GM20431 (cell line): ENCODE data around the gene ACSF3.

Experiments
- in situ Hi-C: fragments of 300-500 bp; cut with MseI, MboI; formaldehyde crosslinking; loops from one replicate; pipeline ENCODE4 v1.15.0; 2020; ENCODE audit warnings: low sequenced_read_pairs; ENCODE audit not compliant: unreplicated experiment

ACSF3 gene

DNA sequence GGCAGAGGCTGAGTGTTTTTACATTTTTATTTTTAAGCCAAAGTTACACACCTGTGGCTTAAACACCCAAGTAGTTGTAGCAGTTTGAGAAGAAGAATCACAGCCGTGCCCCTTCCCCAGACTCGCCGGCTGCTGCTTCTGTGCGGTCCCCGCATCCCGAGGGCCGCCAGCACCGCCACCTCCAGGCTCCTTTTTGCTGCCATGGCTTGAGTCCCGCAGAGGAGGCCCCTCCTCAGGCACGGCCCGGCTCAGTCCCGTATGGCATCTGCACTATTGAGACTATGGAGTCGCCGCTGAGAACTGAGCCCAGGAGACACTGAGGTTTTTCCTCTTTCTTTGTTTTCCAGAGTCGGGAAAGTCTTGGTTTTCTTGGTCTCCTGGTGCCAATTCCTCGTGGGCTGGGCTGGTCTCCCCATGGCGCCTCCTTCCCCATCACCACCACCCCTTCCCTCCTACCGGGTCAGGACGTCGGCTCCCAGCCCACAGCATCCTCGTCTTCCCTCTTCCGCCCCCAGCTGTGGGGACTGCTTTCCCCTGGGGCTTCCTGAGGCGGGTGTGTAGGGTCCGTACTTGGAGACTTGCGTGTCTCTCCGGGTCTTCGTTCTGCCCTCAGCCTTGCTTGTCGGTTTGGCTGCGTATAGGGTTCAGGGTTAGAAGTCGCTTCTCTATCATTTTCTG, 45.3 kb downstream of the ACSF3 start:
- in situ Hi-C loops: no loop called here

DNA sequence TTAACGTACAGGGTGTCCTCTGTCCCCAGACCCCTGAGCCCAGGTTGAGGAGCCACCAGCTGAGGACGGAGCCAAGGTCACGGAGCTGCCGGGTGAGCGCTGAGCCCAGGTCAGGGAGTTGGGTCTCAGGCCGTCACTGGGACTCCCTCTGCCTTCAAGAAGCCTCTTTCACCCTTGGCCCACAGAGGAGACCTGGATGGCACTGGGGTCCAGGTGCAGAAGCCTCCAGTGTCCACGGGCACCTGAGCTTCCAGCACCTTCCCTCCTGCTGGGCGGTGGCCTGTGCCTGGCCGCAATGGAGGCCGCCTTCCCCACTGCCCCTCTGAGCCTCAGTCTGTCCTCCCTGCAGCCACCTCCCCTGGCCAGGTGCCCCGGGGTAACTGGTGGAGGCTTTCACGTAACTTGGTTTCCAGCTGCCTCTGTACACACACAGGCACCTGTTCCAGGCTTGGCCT, 46.3 kb downstream of the ACSF3 start:
- in situ Hi-C loops: no loop called here

DNA sequence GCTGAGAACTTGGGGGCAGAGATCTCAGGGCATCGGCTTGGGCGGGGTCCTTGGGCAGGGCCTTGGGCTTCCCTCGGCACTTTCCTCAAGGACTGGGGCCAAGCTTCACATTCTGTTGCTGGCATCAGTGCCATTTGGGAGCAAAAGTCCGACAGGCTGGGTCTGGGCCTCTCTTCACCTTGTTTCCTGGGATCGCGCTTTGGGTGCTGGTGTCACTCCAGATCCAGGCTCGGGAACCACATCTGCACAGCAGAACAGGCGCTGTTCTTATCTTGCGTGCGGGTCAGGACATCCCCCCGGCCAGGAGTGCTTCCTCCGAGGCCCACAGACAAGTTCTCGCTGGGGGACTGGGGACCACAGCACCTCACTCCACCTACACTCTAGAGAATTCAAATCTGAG, 46.7 kb downstream of the ACSF3 start:
- in situ Hi-C loops: no loop called here

DNA sequence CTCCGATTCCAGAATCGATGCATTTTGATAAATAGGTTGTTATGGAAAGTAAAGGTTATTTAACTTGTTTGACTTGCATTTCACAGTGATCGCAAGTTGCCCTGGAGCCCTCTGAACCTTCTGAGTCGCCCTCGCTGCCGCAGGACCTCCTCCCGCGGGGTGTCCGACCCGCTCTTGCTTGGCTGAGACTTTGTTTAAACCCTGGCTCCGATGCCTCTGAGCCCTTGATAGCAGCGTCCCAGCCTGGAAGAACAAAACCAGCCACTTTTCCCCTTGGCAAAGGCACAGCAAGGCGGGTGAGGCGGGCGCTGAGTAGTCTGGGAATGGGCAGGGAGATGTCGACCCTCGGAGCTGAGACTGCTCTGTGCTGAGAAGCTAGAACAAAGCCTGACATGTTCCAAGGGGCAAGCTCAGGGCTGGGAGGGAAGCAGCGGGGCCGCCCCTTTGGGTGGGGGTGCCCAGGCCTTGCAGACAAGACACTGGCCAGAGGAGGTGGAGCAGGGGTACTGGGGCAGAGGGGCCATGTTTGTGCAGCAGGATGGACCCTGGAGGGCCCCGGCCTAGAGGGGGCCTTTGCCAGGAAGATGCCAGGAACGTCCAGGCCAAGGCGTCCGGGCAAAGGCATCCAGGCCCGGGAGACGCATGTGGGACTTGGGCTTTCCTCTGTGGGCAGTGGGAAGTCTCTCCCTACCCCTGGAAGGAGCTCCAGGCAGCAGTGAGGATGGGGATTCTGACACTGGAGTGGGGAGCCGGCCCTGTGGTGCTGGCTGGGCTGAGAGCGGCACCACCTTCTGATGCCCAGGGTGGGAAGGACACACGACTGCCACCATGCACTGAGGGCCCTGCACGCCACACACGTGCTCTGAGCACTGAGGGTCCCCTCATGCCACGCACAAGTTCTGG, 47.6 kb downstream of the ACSF3 start:
- in situ Hi-C loops: no loop called here

DNA sequence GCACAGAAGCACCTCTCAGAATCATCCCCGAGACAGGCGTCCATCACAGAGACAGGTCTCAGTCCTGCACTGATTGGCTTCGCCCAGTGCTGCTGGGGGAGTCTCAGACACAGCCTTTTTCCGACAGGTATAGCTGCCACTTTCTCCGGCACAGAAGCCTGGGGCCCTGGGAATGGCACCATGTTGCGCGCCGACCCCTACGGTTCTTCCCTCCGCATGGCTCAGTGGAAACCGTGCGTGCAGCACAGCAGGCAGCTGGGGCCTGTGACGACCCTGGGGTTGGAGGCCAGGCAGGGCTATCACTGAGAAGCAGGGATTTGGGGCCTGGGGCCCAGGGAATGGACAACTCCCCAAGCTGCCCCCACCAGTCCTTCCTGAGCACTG, 48.2 kb downstream of the ACSF3 start:
- in situ Hi-C loops: no loop called here

DNA sequence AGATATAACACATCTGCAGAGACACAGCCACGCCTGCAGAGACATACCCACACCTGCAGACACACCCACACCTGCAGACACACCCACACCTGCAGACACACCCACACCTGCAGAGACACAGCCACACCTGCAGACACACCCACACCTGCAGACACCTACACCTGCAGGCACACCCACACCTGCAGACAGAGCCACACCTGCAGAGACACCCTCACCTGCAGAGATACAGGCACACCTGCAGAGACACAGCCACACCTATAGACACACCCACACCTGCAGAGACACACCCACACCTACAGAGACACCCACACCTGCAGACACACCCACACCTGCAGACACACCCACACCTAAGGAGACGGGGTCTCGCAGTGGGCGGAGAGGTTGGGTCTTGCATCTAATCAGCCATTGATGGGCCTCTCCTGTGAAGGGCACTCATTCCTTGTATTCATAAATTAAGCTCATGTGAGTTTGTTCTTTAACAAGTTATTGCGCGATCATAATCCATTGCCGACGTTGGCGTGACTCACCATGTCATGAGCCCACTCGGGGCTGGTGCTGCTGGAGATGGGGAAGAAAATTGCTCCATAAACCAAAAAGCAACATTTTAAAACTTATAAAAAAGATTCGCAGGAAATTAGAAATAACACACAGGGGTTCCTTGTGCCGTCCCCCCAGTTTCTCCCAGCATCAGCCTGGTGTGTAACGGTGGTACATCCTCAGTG, 49.0 kb downstream of the ACSF3 start:
- in situ Hi-C loops: no loop called here

DNA sequence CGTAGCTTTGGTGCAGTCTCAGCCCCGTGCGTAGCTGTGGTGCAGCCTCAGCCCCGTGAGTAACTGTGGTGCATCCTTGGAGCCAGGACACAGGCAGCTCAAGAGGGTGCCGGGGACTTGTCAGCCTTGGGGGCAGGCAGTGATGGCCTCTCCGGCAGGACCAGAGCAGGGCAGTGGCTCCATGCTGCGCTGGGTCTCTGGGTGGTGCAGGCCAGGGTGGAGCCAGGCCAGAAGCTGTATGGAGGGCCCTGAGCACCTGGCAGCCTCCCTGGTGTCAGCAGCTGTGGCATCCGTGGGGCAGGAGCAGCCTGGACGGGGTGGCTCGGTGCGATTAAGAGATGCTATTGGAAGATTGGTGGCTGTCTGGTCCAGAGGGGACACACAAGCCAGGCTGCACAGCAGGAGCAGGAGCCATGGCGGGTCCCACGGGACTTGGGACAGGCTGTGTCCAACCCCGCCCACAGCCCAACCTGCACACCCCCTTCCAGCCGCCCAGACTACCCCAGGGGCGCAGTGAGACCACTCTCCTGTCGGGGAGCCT, 49.6 kb downstream of the ACSF3 start:
- in situ Hi-C loops: no loop called here

DNA sequence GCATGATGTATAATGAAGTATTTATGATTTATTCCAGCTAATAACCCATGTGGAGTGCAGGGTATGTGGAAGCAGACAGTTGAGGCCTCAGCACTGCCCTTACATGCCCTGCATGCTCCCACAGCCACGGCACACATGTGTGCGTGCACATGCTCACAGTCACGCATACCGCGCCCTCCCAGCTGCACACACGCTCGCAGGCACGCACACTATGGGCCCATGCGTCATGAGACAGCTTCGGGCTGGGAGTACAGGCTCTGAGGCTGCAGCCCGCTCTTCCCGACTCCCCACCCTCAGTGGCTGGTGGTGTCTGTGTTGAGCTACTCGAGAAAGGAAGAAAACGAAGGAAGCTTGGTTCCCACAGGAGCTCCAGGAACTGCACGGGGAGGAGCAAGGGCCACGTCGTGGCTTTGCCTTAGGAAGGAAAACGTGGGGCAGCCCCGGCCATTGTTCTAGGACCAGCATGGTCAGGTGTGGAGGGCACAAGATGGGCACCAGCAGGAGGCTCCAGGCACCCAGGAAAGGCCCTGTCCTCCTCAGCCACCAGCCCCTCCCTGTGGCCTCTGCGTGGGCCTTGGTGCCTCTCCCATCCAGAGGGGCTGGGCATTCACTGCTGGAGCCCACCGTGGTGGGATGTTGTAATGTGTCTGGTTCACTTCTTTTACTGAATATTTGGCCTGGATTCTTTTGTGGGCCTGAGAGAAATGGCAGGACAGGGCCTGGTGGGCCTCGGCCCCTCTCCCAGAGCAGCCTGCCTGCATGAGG, 50.4 kb downstream of the ACSF3 start:
- in situ Hi-C loops: no loop called here

DNA sequence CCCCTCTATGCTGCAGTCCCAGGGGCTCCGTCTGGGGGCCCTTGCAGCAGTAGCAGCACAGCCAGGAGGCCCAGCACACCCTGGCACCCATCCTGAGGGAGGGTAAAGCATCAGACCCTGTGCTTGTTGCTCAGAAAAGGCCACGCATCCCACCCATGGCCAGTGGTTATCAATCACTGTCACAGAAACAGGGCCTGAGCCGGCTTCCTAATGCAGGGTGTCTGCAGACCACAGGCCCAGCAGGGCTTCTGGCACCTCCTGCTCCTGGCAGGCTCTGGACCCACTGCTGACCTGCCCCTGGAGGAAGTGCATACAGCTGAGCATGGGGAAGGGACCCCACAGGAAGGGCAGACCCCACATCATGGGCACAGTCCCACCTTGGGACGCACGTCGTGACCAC, 51.0 kb downstream of the ACSF3 start:
- in situ Hi-C loops: no loop called here

DNA sequence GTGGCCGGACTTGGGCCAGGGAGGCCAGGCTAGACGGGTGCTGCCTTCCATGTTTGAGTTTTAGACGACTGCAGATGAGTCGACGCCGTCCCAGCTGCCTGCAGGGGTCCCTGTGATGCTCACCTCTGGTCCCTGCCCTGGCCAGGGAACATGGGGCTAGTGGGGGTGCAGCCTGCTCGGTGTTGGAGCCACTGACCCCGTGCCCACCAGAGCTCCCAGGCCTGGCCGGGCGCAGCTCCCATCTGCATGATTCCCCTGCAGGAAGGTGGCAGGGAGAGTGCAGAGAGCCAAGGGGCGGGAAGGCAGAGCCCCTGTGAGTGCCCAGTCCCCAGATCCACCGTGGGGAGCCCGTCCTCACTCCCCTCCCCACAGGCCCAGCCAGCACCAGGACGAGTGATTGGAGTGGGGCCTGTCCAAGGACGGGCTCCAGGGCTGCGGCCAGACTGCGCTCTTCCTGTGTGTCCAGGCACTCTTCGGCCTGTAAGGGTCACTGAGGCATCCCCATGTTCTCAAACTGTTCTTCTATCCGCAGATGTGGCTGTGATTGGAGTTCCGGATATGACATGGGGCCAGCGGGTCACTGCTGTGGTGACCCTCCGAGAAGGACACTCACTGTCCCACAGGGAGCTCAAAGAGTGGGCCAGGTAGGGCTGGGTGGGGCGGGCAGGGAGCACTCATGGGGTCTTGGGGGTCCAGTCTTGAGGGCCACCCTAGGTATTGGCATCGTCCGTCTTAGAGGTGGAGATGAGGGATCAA, 51.9 kb downstream of the ACSF3 start:
- in situ Hi-C loops: no loop called here

DNA sequence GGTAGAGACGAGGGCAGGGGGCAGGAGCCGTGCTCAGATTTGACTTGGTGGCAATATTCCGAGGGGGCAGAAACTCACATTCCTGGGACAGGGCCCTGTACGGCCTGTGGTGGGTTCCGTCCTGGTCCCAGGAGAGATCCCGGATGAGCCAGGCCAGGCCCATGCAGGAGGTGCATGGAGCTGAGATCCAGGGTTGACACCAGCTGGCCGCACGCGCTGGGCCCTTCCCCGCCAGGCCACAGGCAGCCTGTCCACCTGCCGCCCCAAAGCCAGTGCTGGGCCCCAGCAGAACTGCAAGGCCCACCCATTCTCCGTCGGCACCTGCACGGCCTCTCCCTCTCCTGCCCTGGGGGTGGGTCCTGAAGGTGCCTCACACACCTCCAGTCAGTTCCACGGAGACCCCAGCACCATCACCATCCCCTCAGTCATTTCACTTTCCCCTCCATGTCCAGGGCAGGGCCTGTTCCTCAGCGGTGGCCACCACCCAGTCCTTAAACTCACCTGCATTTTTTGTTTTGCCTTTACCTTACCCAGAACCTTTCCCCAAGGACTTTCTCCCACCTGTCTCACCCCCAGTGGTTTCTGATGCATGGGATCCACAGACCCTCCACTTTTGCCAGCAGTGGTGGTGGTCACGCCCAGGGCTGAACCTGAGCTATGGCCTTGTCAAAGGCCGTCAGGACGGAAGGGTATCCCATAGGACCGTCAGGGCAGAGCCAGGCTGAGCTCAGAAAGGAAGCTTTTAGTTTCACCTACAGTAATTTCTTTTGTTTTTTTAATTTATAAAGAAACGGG, 52.8 kb downstream of the ACSF3 start:
- in situ Hi-C loops: no loop called here

DNA sequence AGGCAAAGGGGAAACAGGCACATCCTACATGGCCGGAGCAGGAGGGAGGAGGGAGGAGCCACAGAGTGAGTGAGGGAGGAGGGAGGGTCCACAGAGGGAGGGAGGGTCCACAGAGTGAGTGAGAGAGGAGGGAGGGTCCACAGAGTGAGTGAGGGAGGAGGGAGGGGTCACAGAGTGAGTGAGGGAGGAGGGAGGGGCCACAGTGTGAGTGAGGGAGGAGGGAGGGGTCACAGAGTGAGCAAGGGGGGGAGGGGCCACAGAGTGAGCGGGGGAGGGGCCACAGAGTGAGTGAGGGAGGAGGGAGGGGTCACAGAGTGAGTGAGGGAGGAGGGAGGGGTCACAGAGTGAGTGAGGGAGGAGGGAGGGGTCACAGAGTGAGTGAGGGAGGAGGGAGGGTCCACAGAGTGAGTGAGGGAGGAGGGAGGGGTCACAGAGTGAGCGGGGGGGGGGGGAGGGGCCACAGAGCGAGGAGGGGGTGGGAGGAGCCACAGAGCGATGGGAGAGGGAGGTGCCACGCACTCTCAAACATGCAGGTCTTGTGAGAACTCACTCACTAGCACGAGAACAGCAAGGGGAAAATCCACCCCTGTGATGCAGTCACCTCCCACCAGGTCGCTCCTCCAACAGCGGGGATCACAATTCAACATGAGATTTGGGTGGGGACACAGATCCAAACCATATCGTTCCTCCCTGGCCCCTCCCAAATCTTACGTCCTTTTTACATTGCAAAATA, 53.6 kb downstream of the ACSF3 start:
- in situ Hi-C loops: no loop called here

DNA sequence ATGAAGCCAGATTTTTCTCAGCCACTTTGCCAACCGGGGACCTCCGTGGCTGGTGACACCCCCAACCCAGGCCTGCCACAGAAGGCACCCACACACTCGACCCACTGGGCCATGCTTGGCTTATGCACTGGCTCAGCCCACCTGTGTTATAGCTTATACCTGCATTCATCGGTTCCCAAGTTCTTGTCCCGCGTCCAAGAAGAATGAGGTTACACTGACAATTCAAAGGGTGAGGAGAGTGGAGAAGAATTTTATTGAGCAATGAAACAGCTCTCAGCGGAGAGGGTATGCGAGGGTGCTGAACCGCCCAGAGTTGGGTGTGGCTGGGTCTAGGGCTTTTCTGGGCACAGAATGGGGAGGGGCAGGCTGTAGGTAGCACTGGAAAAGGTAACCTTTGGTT, 55.7 kb downstream of the ACSF3 start:
- in situ Hi-C loops: no loop called here

DNA sequence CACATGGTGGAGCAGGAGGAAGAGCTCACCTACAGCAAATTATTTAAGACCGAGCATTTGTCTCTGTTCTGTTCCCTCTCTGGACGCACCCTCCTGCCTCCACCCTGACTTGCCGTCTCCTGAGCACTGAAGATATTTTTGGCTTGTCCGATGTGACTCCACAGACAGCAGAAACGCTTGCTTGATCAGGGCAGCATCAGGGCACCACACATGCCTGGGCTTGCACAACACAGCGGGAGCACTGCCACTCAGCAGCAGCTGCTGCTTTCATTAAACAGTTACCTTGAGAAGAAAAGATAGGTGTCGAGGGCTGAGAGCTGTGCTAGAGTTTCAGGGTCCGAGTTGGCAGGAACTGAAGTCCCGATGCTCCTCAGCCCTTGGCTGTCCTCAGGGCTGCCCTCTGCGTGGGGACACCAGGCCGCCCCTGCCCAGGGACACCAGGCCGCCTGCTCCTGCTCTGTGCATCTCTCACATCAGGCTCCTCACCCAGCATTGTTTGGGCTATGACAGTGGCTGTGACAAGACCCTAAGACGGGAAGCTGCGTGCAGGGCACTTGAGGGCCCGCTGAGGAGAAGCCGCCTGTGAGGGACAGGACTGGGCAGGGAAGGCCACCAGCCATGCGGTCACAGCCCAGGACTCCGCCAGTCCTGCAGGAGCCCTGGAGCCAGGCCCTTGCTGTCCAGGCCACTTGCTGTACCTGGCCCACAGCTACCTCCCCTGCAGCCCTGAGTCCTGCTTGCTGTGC, 56.6 kb downstream of the ACSF3 start:
- in situ Hi-C loops: no loop called here

DNA sequence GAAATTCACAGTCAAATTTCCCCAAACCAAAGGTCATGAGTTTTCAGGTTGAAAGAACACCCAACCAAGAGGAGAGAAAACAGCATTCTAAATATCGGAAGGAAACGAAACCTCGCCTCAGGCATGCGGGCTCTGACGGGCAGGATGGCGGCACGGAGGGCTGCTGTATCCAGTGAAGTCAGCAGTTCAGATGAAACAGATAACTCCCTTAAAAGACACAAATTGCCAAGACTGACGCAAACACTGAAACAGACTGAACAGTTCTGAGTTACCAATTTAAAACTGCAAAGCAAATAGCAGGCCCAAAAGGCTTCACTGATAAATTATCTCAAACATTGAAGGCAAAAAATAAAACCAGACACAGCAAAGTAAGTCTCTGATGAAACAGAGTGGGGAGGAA, 57.3 kb downstream of the ACSF3 start:
- in situ Hi-C loops: no loop called here

DNA sequence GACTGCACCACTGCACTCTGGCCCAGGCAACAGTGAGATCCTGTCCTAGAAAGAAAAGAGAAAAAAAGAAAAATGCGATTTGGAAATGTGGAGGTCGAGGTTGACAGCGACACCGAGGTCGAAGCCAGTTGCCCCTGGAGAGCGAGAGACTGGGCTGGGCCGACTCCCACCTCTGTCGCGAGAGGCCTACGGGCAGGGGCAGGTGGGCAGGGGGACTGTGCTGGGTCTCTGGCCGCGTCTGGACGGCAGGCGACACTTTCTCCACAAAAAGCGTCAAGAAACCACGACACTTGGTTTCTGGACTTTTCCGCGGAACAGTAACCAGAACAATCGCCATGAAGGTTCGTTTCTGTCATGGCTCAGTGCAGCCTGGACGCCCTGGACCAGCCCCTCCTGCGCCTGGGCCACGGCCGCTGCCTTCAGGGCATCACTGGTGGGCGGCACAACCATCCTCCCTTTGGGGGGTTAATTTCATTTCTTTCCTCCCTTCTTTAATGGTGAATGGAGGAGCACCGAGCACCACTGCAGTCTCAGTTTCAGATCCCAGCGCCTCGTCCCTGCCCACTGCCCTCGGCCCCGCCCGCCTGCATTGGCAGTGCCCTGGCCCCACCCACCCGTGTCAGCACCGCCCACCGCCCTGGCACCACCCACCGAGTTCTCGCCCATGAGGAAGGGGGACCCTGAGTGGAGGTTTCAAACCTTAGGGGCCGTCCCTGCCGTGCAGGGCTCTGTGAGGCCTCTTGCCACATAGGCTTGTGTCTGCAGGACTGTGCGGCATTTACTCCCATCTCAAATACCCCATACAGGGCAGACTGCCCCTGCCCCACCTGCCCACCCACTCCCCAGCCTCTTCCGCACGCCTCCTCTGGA, 59.4 kb downstream of the ACSF3 start:
- in situ Hi-C loops: no loop called here
